Measurements from ENCODE around the gene KDM6A.

DNA sequence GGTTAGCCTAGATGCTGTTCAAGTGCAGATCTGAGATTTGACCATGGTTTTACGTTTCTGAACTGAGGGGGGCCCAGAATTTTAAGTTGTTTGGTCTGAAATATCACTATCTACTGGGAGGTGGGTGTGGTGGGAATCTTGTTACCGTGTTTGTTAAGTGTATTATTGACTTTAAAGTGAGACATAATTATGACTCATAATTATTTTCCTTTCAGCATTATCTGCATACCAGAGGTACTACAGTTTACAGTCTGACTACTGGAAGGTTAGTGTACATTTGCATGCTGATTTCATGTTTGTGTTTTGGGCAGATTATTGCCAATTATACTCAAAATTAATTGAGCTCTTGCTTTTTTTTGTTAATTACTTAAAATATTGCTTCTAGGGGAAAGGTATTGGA, 101.5 kb downstream of the KDM6A start:
- no peak for TF ChIP-seq ZFX (IDR thresholded peaks at IDR 0.05; ENCODE audit: borderline replicate concordance)
- TF ChIP-seq, protein P1, sequence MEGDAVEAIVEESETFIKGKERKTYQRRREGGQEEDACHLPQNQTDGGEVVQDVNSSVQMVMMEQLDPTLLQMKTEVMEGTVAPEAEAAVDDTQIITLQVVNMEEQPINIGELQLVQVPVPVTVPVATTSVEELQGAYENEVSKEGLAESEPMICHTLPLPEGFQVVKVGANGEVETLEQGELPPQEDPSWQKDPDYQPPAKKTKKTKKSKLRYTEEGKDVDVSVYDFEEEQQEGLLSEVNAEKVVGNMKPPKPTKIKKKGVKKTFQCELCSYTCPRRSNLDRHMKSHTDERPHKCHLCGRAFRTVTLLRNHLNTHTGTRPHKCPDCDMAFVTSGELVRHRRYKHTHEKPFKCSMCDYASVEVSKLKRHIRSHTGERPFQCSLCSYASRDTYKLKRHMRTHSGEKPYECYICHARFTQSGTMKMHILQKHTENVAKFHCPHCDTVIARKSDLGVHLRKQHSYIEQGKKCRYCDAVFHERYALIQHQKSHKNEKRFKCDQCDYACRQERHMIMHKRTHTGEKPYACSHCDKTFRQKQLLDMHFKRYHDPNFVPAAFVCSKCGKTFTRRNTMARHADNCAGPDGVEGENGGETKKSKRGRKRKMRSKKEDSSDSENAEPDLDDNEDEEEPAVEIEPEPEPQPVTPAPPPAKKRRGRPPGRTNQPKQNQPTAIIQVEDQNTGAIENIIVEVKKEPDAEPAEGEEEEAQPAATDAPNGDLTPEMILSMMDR (IDR thresholded peaks at IDR 0.05) = no peak

Data from 22Rv1 (cell line).